BE2C (cell line): ENCODE results near the gene ITLN1.

Source experiments
- DNase-seq: peaks from one replicate; pipeline ENCODE4 v3.0.0-alpha.2; 2020
- H3K27me3 ChIP-seq: fragments of 250-450 bp; sonication (Bioruptor Pico); 2 replicates; pipeline ENCODE4 v1.5.1; 2020; ENCODE audit warnings: mild to moderate bottlenecking
- H3K36me3 ChIP-seq: fragments of 250-450 bp; sonication (Bioruptor Pico); 2 replicates; pipeline ENCODE4 v1.5.1; 2020; ENCODE audit warnings: mild to moderate bottlenecking
- H3K4me1 ChIP-seq: fragments of 250-450 bp; sonication (Bioruptor Pico); 2 replicates; pipeline ENCODE4 v1.5.1; 2020
- H3K4me3 ChIP-seq: 2 replicates; pipeline ENCODE4 v1.5.1; 2011; ENCODE audit warnings: low read depth, low read length
- H3K9me3 ChIP-seq: fragments of 250-450 bp; sonication (Bioruptor Pico); 2 replicates; pipeline ENCODE4 v1.5.1; 2020
- CTCF ChIP-seq: IDR thresholded peaks from 2 replicates; pipeline ENCODE4 v1.5.1; 2012; ENCODE audit warnings: mild to moderate bottlenecking, low read depth, low read length

Gene ITLN1

GRCh38 chr1:160865337-160865736, 19.6 kb downstream of the ITLN1 start:
- Histone ChIP-seq H3K4me1 (no peaks in the 10 kb centered on the region), H3K9me3 (no peaks in the 10 kb centered on the region), H3K36me3 (no peaks in the 10 kb centered on the region), H3K4me3 (no peak overlapping the region), H3K27me3 (no peaks in the 10 kb centered on the region; the same call in 1 of the 2 replicates)
- DNase-seq: no peak
- no peak for TF ChIP-seq CTCF

- no peaks in the 10 kb centered on the region for H3K4me1 ChIP-seq
- no peak for TF ChIP-seq CTCF
- no peak for DNase-seq
Observed at GRCh38 chr1:160864173-160864572, 20.8 kb downstream of the ITLN1 start.

GRCh38 chr1:160863774-160864131, 21.2 kb downstream of the ITLN1 start:
- no peaks in the 10 kb centered on the region for H3K9me3 ChIP-seq
- H3K4me1 ChIP-seq: no peaks in the 10 kb centered on the region
- no peaks in the 10 kb centered on the region for H3K36me3 ChIP-seq
- no peak for DNase-seq
- no peak for TF ChIP-seq CTCF
- H3K27me3 ChIP-seq: no peaks in the 10 kb centered on the region
- no peak overlapping the region for H3K4me3 ChIP-seq

More at GRCh38 chr1:160864173-160864572, 20.8 kb downstream of the ITLN1 start:
- Histone ChIP-seq H3K27me3 (no peaks in the 10 kb centered on the region; the same call in 1 of the 2 replicates), H3K9me3 (no peaks in the 10 kb centered on the region), H3K4me3 (no peak overlapping the region), H3K36me3 (no peaks in the 10 kb centered on the region)

- no peak for TF ChIP-seq CTCF
- H3K4me3 ChIP-seq: no peak overlapping the region
- no peaks in the 10 kb centered on the region for H3K36me3 ChIP-seq
Observed at GRCh38 chr1:160863061-160863773, 21.8 kb downstream of the ITLN1 start.

GRCh38 chr1:160862203-160863060, 22.5 kb downstream of the ITLN1 start, which contains the start of gene CD244:
CD244 (minus strand) TSS chr1:160862887; CDS start chr1:160862677, 210 bp downstream.
- no peaks in the 10 kb centered on the region for H3K27me3 ChIP-seq
- no peak for DNase-seq
- TF ChIP-seq CTCF: no peak
- no peaks in the 10 kb centered on the region for H3K36me3 ChIP-seq
- H3K9me3 ChIP-seq: no peaks in the 10 kb centered on the region
- H3K4me1 ChIP-seq: no peaks in the 10 kb centered on the region
- H3K4me3 ChIP-seq: no peak within 1 kb of the TSS

More at GRCh38 chr1:160863061-160863773, 21.8 kb downstream of the ITLN1 start:
- DNase-seq: no peak
- Histone ChIP-seq H3K9me3 (no peaks in the 10 kb centered on the region), H3K4me1 (no peaks in the 10 kb centered on the region), H3K27me3 (no peaks in the 10 kb centered on the region)
